K562 (cell line): ENCODE measurements around the gene ERCC2. TPM values are rescaled to one million over a fixed set of nuclear protein-coding genes. Genes with fewer than 3 reads are reported as not detected.

Source experiments
- BCOR ChIP-seq: fragments of 450-650 bp; IDR thresholded peaks from 2 replicates; pipeline ENCODE4 v1.6.1; 2016
- DPF2 ChIP-seq: fragments of 450-650 bp; IDR thresholded peaks from 2 replicates; pipeline ENCODE4 v1.6.1; 2016
- FOSL1 ChIP-seq: fragments of 200-800 bp; sonication (Bioruptor generic); conservative IDR thresholded peaks from 2 replicates; pipeline ENCODE4 v1.6.1; 2016; ENCODE audit warnings: missing genetic modification characterization, missing compliant biosample characterization
- FOXA3 ChIP-seq, 2 experiments: fragments of 450-650 bp in 1 of 2; sonication (generic) in 1 of 2; formaldehyde crosslinking; IDR thresholded peaks in 1 of 2; conservative IDR thresholded peaks in 1 of 2; 2 replicates each; pipeline versions ENCODE4 v1.4.0 to v1.8.0; 2020 to 2022; ENCODE audit warnings: mild to moderate bottlenecking in 2 of 2, missing genetic modification reagents in 1 of 2
- HDAC8 ChIP-seq: fragments of 450-650 bp; IDR thresholded peaks from 2 replicates; pipeline ENCODE4 v1.6.1; 2016; ENCODE audit warnings: mild to moderate bottlenecking, missing genetic modification characterization, moderate library complexity, missing compliant biosample characterization
- KAT7 ChIP-seq: sonication (generic); formaldehyde crosslinking; IDR thresholded peaks from 2 replicates; pipeline ENCODE4 v1.8.0; 2022; ENCODE audit warnings: missing genetic modification reagents, mild to moderate bottlenecking, borderline replicate concordance
- MCM5 ChIP-seq: fragments of 450-650 bp; IDR thresholded peaks from 2 replicates; pipeline ENCODE4 v1.6.1; 2016; ENCODE audit warnings: low read depth
- NFIC ChIP-seq: fragments of 450-650 bp; IDR thresholded peaks from 2 replicates; pipeline ENCODE4 v1.6.1; 2017; ENCODE audit warnings: mild to moderate bottlenecking, inconsistent platforms
- NR4A1 ChIP-seq, 2 experiments: fragments of 250-450 bp in 1 of 2; fragments of 450-650 bp in 1 of 2; sonication (Bioruptor Pico) in 1 of 2; IDR thresholded peaks; 2 replicates each; pipeline versions ENCODE4 v1.4.0 to v1.6.1; 2016 to 2020; ENCODE audit warnings: mild to moderate bottlenecking in 2 of 2, missing compliant biosample characterization in 1 of 2, missing genetic modification characterization in 1 of 2, moderate library complexity in 1 of 2
- SETDB1 ChIP-seq: IDR thresholded peaks from one replicate; pipeline ENCODE4 v1.6.1; 2012; ENCODE audit warnings: low read length, control low read depth, inconsistent platforms
- SIRT6 ChIP-seq: IDR thresholded peaks from one replicate; pipeline ENCODE4 v1.6.1; 2012; ENCODE audit warnings: low read depth, mild to moderate bottlenecking, control low read depth, inconsistent platforms, low read length, moderate library complexity
- ZNF436 ChIP-seq: fragments of 250-450, 450-650 bp; sonication (Bioruptor Pico); formaldehyde crosslinking; IDR thresholded peaks from 2 replicates; pipeline ENCODE4 v1.7.0; 2020; ENCODE audit warnings: mild to moderate bottlenecking
- polyA plus RNA-seq, 8 experiments: library from polyadenylated mRNA; depleted of rRNA in 4 of 8; stranded (reverse) in 5 of 8; unstranded in 3 of 8; fragments of >200 nt; fragmentation: Nextera tagmentation in 2 of 8; fragmentation: Illumina TruSeq in 1 of 8; extraction: Ambion mirVana in 2 of 8; extraction: Trizol in 1 of 8; gene quantifications; 2 replicates each; pipeline versions ENCODE4 v1.2.1 to v1.2.3, GENCODE V29; 2011 to 2014; ENCODE audit warnings: inconsistent platforms in 1 of 8, missing spikeins in 1 of 8
- total RNA-seq, 7 experiments: library from RNA; depleted of rRNA in 6 of 7; stranded (reverse); fragments of >200 nt in 6 of 7; fragmentation: Illumina TruSeq in 2 of 7; extraction: Trizol in 2 of 7; gene quantifications; 2 replicates each; pipeline versions ENCODE4 v1.2.1 to v1.2.3, GENCODE V29; 2011 to 2021; ENCODE audit warnings: low replicate concordance in 1 of 7
- TF ChIP-seq, protein P1 (sequence below), 2 experiments: IDR thresholded peaks; 2 replicates each; pipeline ENCODE4 v1.6.1; 2011; ENCODE audit warnings: borderline replicate concordance in 1 of 2, control low read depth in 1 of 2, low read depth in 1 of 2, low read length in 1 of 2, mild to moderate bottlenecking in 1 of 2, mixed read lengths in 1 of 2, moderate library complexity in 1 of 2; ENCODE audit not compliant: insufficient read depth in 1 of 2, insufficient read length in 1 of 2, poor library complexity in 1 of 2, severe bottlenecking in 1 of 2; ENCODE audit errors: extremely low read depth in 1 of 2
- TF ChIP-seq, protein P2 (sequence below): fragments of 250-450 bp; sonication (Bioruptor Pico); IDR thresholded peaks from 2 replicates; pipeline ENCODE4 v1.8.0; 2021; ENCODE audit warnings: borderline replicate concordance, mild to moderate bottlenecking, moderate library complexity; ENCODE audit not compliant: poor library complexity, severe bottlenecking
- TF ChIP-seq, protein P3 (sequence below): fragments of 250-450 bp; sonication (Bioruptor Pico); IDR thresholded peaks from 2 replicates; pipeline ENCODE4 v1.4.0; 2020; ENCODE audit warnings: mild to moderate bottlenecking, moderate library complexity, borderline replicate concordance
- TF ChIP-seq, protein P4 (sequence below): fragments of 450-650 bp; formaldehyde crosslinking; IDR thresholded peaks from 2 replicates; pipeline ENCODE4 v1.4.0; 2020; ENCODE audit warnings: mild to moderate bottlenecking, moderate library complexity
- TF ChIP-seq, protein P5 (sequence below): fragments of 200-800 bp; sonication (Bioruptor generic); IDR thresholded peaks from 2 replicates; pipeline ENCODE4 v1.6.1; 2017; ENCODE audit warnings: missing genetic modification characterization, missing compliant biosample characterization

ERCC2 gene
- total and polyA plus RNA-seq, 9 of the 15 experiments (the other 6 are each of a cell fraction or from before 2014, with no cell fraction given), result 2.2 to 55.9 (median 23.4) TPM

DNA sequence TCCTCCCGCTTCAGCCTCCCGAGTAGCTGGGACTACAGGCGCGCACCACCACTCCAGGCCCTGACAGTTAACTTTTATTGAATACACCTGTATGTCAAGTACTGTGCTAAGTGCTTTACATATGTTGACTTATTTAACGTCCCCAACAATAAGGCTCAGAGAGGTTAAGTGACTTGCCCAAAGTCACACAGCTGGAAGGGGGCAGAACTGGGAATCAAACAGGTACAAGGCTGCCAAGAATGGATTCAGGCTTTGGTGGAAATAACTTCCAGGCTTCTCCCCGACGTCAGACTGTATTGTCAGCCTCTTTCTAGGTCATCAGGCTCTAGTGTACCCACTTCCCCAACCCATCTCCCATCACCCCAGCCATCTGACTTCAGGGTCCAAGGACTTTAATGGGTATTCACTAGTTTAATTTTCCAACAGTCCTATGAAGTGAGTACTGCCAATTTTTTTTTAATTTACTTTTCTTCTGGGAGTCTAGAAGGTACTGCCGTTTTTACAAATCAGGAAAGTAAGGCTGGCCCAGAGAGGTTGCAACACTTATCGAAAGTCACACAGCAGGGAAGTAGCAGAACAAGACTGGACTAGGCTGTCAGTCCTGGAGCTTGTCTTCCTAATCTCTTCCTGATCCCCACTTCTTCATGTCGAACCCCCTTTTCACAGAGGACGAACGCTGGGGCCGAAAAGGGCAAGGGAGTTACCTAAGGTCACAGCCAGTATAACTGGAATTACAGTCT is 42.8 kb downstream of the ERCC2 start (continued):
- TF ChIP-seq, protein P1, sequence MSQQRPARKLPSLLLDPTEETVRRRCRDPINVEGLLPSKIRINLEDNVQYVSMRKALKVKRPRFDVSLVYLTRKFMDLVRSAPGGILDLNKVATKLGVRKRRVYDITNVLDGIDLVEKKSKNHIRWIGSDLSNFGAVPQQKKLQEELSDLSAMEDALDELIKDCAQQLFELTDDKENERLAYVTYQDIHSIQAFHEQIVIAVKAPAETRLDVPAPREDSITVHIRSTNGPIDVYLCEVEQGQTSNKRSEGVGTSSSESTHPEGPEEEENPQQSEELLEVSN (IDR thresholded peaks at IDR 0.05; ENCODE audit: borderline replicate concordance in 1 of 2, extremely low read depth in 1 of 2, insufficient read depth in 1 of 2, insufficient read length in 1 of 2, low read depth in 1 of 2, low read length in 1 of 2, poor library complexity in 1 of 2, severe bottlenecking in 1 of 2), result no peak
- TF ChIP-seq, protein P2, sequence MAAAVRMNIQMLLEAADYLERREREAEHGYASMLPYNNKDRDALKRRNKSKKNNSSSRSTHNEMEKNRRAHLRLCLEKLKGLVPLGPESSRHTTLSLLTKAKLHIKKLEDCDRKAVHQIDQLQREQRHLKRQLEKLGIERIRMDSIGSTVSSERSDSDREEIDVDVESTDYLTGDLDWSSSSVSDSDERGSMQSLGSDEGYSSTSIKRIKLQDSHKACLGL (CRISPR knock-in tag), result no peak
- TF ChIP-seq NFIC, result no peak
- no peak for TF ChIP-seq MCM5
- no peak for TF ChIP-seq FOXA3 (CRISPR knock-in tag; conservative IDR thresholded peaks at IDR 0.05 in 1 of 2, IDR thresholded peaks at IDR 0.05 in 1 of 2)
- no peak for TF ChIP-seq SETDB1
- TF ChIP-seq, protein P3, sequence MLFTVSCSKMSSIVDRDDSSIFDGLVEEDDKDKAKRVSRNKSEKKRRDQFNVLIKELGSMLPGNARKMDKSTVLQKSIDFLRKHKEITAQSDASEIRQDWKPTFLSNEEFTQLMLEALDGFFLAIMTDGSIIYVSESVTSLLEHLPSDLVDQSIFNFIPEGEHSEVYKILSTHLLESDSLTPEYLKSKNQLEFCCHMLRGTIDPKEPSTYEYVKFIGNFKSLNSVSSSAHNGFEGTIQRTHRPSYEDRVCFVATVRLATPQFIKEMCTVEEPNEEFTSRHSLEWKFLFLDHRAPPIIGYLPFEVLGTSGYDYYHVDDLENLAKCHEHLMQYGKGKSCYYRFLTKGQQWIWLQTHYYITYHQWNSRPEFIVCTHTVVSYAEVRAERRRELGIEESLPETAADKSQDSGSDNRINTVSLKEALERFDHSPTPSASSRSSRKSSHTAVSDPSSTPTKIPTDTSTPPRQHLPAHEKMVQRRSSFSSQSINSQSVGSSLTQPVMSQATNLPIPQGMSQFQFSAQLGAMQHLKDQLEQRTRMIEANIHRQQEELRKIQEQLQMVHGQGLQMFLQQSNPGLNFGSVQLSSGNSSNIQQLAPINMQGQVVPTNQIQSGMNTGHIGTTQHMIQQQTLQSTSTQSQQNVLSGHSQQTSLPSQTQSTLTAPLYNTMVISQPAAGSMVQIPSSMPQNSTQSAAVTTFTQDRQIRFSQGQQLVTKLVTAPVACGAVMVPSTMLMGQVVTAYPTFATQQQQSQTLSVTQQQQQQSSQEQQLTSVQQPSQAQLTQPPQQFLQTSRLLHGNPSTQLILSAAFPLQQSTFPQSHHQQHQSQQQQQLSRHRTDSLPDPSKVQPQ, result no peak
- no peak for TF ChIP-seq ZNF436
- TF ChIP-seq, protein P4, sequence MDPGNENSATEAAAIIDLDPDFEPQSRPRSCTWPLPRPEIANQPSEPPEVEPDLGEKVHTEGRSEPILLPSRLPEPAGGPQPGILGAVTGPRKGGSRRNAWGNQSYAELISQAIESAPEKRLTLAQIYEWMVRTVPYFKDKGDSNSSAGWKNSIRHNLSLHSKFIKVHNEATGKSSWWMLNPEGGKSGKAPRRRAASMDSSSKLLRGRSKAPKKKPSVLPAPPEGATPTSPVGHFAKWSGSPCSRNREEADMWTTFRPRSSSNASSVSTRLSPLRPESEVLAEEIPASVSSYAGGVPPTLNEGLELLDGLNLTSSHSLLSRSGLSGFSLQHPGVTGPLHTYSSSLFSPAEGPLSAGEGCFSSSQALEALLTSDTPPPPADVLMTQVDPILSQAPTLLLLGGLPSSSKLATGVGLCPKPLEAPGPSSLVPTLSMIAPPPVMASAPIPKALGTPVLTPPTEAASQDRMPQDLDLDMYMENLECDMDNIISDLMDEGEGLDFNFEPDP (CRISPR knock-in tag), result no peak
- no peak for TF ChIP-seq SIRT6
- TF ChIP-seq KAT7 (CRISPR knock-in tag), result no peak
- TF ChIP-seq NR4A1 (CRISPR knock-in tag; IDR thresholded peaks at IDR 0.05), result no peak
- no peak for TF ChIP-seq NR4A1 (tag; IDR thresholded peaks at IDR 0.05)
- TF ChIP-seq FOSL1 (tag), result no peak
- TF ChIP-seq DPF2, result no peak
- TF ChIP-seq, protein P5, sequence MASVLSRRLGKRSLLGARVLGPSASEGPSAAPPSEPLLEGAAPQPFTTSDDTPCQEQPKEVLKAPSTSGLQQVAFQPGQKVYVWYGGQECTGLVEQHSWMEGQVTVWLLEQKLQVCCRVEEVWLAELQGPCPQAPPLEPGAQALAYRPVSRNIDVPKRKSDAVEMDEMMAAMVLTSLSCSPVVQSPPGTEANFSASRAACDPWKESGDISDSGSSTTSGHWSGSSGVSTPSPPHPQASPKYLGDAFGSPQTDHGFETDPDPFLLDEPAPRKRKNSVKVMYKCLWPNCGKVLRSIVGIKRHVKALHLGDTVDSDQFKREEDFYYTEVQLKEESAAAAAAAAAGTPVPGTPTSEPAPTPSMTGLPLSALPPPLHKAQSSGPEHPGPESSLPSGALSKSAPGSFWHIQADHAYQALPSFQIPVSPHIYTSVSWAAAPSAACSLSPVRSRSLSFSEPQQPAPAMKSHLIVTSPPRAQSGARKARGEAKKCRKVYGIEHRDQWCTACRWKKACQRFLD (CRISPR knock-in tag), result no peak
- TF ChIP-seq BCOR, result peak; percentile 91
- no peak for TF ChIP-seq HDAC8 (tag)
